K562 (cell line): ENCODE measurements around the gene SYCP3. TPM values are rescaled to one million over a fixed set of nuclear protein-coding genes. Genes with fewer than 3 reads are reported as not detected.
A peak's percentile ranks its signal among the peaks of the same experiment; 100 is the strongest.

Experiments
- ATAC-seq: fragments of 200-7000 bp; cut with Tn5 transposase; 3 replicates; pipeline ENCODE4 v1.9.1; 2020; ENCODE audit warnings: moderate library complexity
- BruUV-seq: library from RNA; stranded (reverse); fragments of 400-500 nt; replicated peaks from 2 replicates; lab custom pipeline; 2021; lab: Mats Ljungman, UMichigan
- CTCF ChIA-PET: fragments of 300-600 bp; formaldehyde crosslinking; extraction: SDS; loops from one replicate; lab custom pipeline; 2021; ENCODE audit warnings: low intra/inter-chr PET ratio; lab: Yijun Ruan, JAX
- POLR2A ChIA-PET: fragments of 300-600, 350-650 bp; sonication (Branson Sonifier 250); formaldehyde crosslinking; extraction: SDS; loops from one replicate; lab custom pipeline; 2021; ENCODE audit warnings: antibody characterized with exemption, inconsistent platforms; lab: Yijun Ruan, JAX
- DNase-seq, 4 experiments: peaks; one replicate each; pipeline versions ENCODE4 v3.0.0 to v3.0.0-alpha.2; 2011 to 2018; ENCODE audit warnings: low spot score in 3 of 4, mixed read lengths in 3 of 4; ENCODE audit errors: extremely low read depth in 1 of 4
- FAIRE-seq: peaks from 2 replicates; lab custom pipeline; 2011; peaks lifted over from hg19 to GRCh38; lab: Jason Lieb, UNC
- H2AFZ ChIP-seq: 2 replicates; pipeline ENCODE4 v1.6.0; 2011; ENCODE audit warnings: low read depth, low read length, control low read depth, inconsistent platforms
- H3K27ac ChIP-seq: fragments of 200-600 bp; 3 replicates; pipeline ENCODE4 v1.8.0; 2011; ENCODE audit warnings: low read depth, mild to moderate bottlenecking, control low read depth, inconsistent platforms, low read length, moderate library complexity, mixed read lengths; ENCODE audit errors: extremely low read depth
- H3K27me3 ChIP-seq, 2 experiments: fragments of 300-600 bp in 1 of 2; 2 replicates in 1 of 2; 3 replicates in 1 of 2; pipeline versions ENCODE4 v1.6.0 to v1.8.0; 2011; ENCODE audit warnings: inconsistent platforms in 2 of 2, low read length in 2 of 2, mild to moderate bottlenecking in 1 of 2, mixed read lengths in 1 of 2, moderate library complexity in 1 of 2; ENCODE audit not compliant: control insufficient read depth in 2 of 2, insufficient read depth in 2 of 2
- H3K36me3 ChIP-seq: fragments of 300-600 bp; 3 replicates; pipeline ENCODE4 v1.8.0; 2011; ENCODE audit warnings: mild to moderate bottlenecking, low read length, inconsistent platforms; ENCODE audit not compliant: control insufficient read depth, insufficient read depth
- H3K4me1 ChIP-seq, 2 experiments: fragments of 200-600 bp in 1 of 2; replicated peaks in 1 of 2; 2 replicates in 1 of 2; 3 replicates in 1 of 2; pipeline versions ENCODE4 v1.5.1 to v1.8.0; 2011; ENCODE audit warnings: inconsistent platforms in 2 of 2, low read length in 2 of 2, mild to moderate bottlenecking in 1 of 2, mixed read lengths in 1 of 2, moderate library complexity in 1 of 2; ENCODE audit not compliant: control insufficient read depth in 2 of 2, insufficient read depth in 2 of 2
- H3K4me2 ChIP-seq: 2 replicates; pipeline ENCODE4 v1.6.1; 2011; ENCODE audit warnings: low read length, control low read depth, inconsistent platforms, mixed read lengths; ENCODE audit not compliant: insufficient read depth
- H3K4me3 ChIP-seq: fragments of 200-600 bp; sonication (generic), shearing (Covaris generic); 2 replicates; pipeline ENCODE4 v1.5.1; 2016; ENCODE audit warnings: control low read depth, inconsistent platforms
- H3K79me2 ChIP-seq: fragments of 200-600 bp; 3 replicates; pipeline ENCODE4 v1.8.0; 2011; ENCODE audit warnings: low read length, inconsistent platforms; ENCODE audit not compliant: control insufficient read depth, insufficient read depth
- H3K9ac ChIP-seq, 2 experiments: 2 replicates each; pipeline versions ENCODE4 v1.6.0 to v1.6.1; 2011; ENCODE audit warnings: low read depth in 2 of 2, low read length in 2 of 2, control low read depth in 1 of 2, inconsistent platforms in 1 of 2, mild to moderate bottlenecking in 1 of 2, mixed read lengths in 1 of 2; ENCODE audit not compliant: insufficient read depth in 1 of 2
- H3K9me1 ChIP-seq: one replicate; pipeline ENCODE4 v1.6.0; 2011; ENCODE audit warnings: inconsistent platforms, mild to moderate bottlenecking, low read length, moderate library complexity; ENCODE audit not compliant: control insufficient read depth, insufficient read depth
- H3K9me3 ChIP-seq: replicated peaks from 2 replicates; pipeline ENCODE4 v1.5.1; 2011; ENCODE audit warnings: low read depth, low read length, inconsistent platforms; ENCODE audit not compliant: control insufficient read depth, insufficient read depth
- H4K20me1 ChIP-seq: replicated peaks from 2 replicates; pipeline ENCODE4 v1.6.1; 2011; ENCODE audit warnings: low read length, inconsistent platforms, mixed read lengths; ENCODE audit not compliant: control insufficient read depth, insufficient read depth
- ARID1B ChIP-seq: fragments of 450-650 bp; IDR thresholded peaks from 2 replicates; pipeline ENCODE4 v1.6.1; 2016; ENCODE audit warnings: antibody characterized with exemption, mild to moderate bottlenecking, inconsistent platforms
- ARID2 ChIP-seq: fragments of 450-650 bp; IDR thresholded peaks from 2 replicates; pipeline ENCODE4 v1.6.1; 2017; ENCODE audit warnings: antibody characterized with exemption, mild to moderate bottlenecking
- DLX4 ChIP-seq: fragments of 250-450 bp; sonication (Bioruptor Pico); IDR thresholded peaks from 2 replicates; pipeline ENCODE4 v1.6.1; 2021; ENCODE audit warnings: mild to moderate bottlenecking
- FOXA3 ChIP-seq, 2 experiments: fragments of 450-650 bp in 1 of 2; sonication (generic) in 1 of 2; formaldehyde crosslinking; IDR thresholded peaks in 1 of 2; conservative IDR thresholded peaks in 1 of 2; 2 replicates each; pipeline versions ENCODE4 v1.4.0 to v1.8.0; 2020 to 2022; ENCODE audit warnings: mild to moderate bottlenecking in 2 of 2, missing genetic modification reagents in 1 of 2
- GABPA ChIP-seq: fragments of 200-800 bp; sonication (Bioruptor generic); conservative IDR thresholded peaks from 2 replicates; pipeline ENCODE4 v1.6.1; 2016; ENCODE audit warnings: low read depth, missing genetic modification characterization, missing compliant biosample characterization
- IRF2 ChIP-seq: sonication (generic); formaldehyde crosslinking; IDR thresholded peaks from 2 replicates; pipeline ENCODE4 v1.8.1; 2022; ENCODE audit warnings: mild to moderate bottlenecking, missing genetic modification reagents
- KDM4B ChIP-seq, 2 experiments: fragments of 450-650 bp in 1 of 2; sonication (generic) in 1 of 2; IDR thresholded peaks; 2 replicates each; pipeline ENCODE4 v1.6.1; 2016 to 2017; ENCODE audit warnings: borderline replicate concordance in 2 of 2, antibody characterized with exemption in 1 of 2, low read depth in 1 of 2, mild to moderate bottlenecking in 1 of 2
- MAZ ChIP-seq, 2 experiments: fragments of 450-650 bp in 1 of 2; sonication (generic) in 1 of 2; formaldehyde crosslinking; IDR thresholded peaks in 1 of 2; conservative IDR thresholded peaks in 1 of 2; 2 replicates each; pipeline versions ENCODE4 v1.4.0 to v1.5.0; 2020; ENCODE audit warnings: mild to moderate bottlenecking in 1 of 2, missing genetic modification reagents in 1 of 2
- NELFE ChIP-seq: IDR thresholded peaks from 2 replicates; pipeline ENCODE4 v1.6.1; 2011; ENCODE audit warnings: mild to moderate bottlenecking; ENCODE audit not compliant: insufficient read depth, insufficient read length
- PML ChIP-seq: IDR thresholded peaks from 2 replicates; pipeline ENCODE4 v1.6.1; 2012; ENCODE audit warnings: low read length, inconsistent platforms
- POLR2A ChIP-seq: fragments of 450-650 bp; conservative IDR thresholded peaks from 2 replicates; pipeline ENCODE4 v1.6.1; 2016
- SMARCC2 ChIP-seq: fragments of 450-650 bp; IDR thresholded peaks from 2 replicates; pipeline ENCODE4 v1.6.1; 2017; ENCODE audit warnings: antibody characterized with exemption, moderate library complexity, mild to moderate bottlenecking, low read depth
- SP2 ChIP-seq: IDR thresholded peaks from 2 replicates; pipeline ENCODE4 v1.6.1; 2011; ENCODE audit warnings: mild to moderate bottlenecking, low read depth, low read length, moderate library complexity; ENCODE audit not compliant: poor library complexity, severe bottlenecking; ENCODE audit errors: extremely low read depth
- ZNF445 ChIP-seq: fragments of 250-450 bp; sonication (Bioruptor Pico); IDR thresholded peaks from 2 replicates; pipeline ENCODE4 v1.4.0; 2020; ENCODE audit warnings: low read depth, mild to moderate bottlenecking, moderate library complexity
- WGBS: fragments of 100-300 bp; shearing (Covaris generic); methylation state at CpG from one replicate; pipeline ENCODE4 v1.1.6; 2016; ENCODE audit warnings: low coverage, mixed read lengths; ENCODE audit not compliant: insufficient coverage; ENCODE audit errors: missing lambda C conversion rate; 5-methylcytosine and 5-hydroxymethylcytosine counted together
- in situ Hi-C: fragments of 300-500 bp; cut with MboI; formaldehyde crosslinking; loops from 4 replicates; pipeline ENCODE4 v1.15.0; 2018; ENCODE audit warnings: inconsistent platforms, mixed read lengths
- intact Hi-C: fragments of 100-400 bp; cut with micrococcal nuclease; formaldehyde crosslinking; loops from 2 replicates; pipeline ENCODE4 v1.14.2; 2022
- polyA plus RNA-seq, 8 experiments: library from polyadenylated mRNA; depleted of rRNA in 4 of 8; stranded (reverse) in 5 of 8; unstranded in 3 of 8; fragments of >200 nt; fragmentation: Nextera tagmentation in 2 of 8; fragmentation: Illumina TruSeq in 1 of 8; extraction: Ambion mirVana in 2 of 8; extraction: Trizol in 1 of 8; gene quantifications; 2 replicates each; pipeline versions ENCODE4 v1.2.1 to v1.2.3, GENCODE V29; 2011 to 2014; ENCODE audit warnings: inconsistent platforms in 1 of 8, missing spikeins in 1 of 8
- total RNA-seq, 7 experiments: library from RNA; depleted of rRNA in 6 of 7; stranded (reverse); fragments of >200 nt in 6 of 7; fragmentation: Illumina TruSeq in 2 of 7; extraction: Trizol in 2 of 7; gene quantifications; 2 replicates each; pipeline versions ENCODE4 v1.2.1 to v1.2.3, GENCODE V29; 2011 to 2021; ENCODE audit warnings: low replicate concordance in 1 of 7
- TF ChIP-seq, protein P1 (sequence below): fragments of 200-800 bp; sonication (Bioruptor generic); IDR thresholded peaks from 2 replicates; pipeline ENCODE4 v1.6.1; 2017; ENCODE audit warnings: missing genetic modification characterization, missing compliant biosample characterization

The SYCP3 gene
- total and polyA plus RNA-seq, 9 of the 15 experiments (the other 6 are each of a cell fraction or from before 2014, with no cell fraction given), result 0.11 to 0.25 (median 0.22) TPM; not detected in 4

GRCh38 chr12:101697197-101697929, 41.9 kb downstream of the SYCP3 start, which contains the start of gene CHPT1 (continued):
- 0 out of 2 replicates have a peak, but pooled peaks have one; percentile 12 for TF ChIP-seq PML
- peak; percentile 53 to 61; a peak in 1 of 4 replicates for TF ChIP-seq MAZ (CRISPR knock-in tag; conservative IDR thresholded peaks at IDR 0.05 in 1 of 2, IDR thresholded peaks at IDR 0.05 in 1 of 2)
- TF ChIP-seq, protein P1, sequence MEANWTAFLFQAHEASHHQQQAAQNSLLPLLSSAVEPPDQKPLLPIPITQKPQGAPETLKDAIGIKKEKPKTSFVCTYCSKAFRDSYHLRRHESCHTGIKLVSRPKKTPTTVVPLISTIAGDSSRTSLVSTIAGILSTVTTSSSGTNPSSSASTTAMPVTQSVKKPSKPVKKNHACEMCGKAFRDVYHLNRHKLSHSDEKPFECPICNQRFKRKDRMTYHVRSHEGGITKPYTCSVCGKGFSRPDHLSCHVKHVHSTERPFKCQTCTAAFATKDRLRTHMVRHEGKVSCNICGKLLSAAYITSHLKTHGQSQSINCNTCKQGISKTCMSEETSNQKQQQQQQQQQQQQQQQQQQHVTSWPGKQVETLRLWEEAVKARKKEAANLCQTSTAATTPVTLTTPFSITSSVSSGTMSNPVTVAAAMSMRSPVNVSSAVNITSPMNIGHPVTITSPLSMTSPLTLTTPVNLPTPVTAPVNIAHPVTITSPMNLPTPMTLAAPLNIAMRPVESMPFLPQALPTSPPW (CRISPR knock-in tag), result peak; percentile 78
- TF ChIP-seq, all 486 proteins: peak for 76

- Histone ChIP-seq H3K79me2 (peaks cover 43% of the 10 kb centered on the region), H3K27ac (peak overlapping the region; percentile 96), H3K27me3 (no peaks in the 10 kb centered on the region), H3K9ac (peak overlapping the region; percentile 81 to 92), H2AFZ (peak overlapping the region; percentile 94), H3K36me3 (peaks cover 8% of the 10 kb centered on the region; the same call in 1 of the 3 replicates), H3K9me3 (peaks cover 7% of the 10 kb centered on the region), H3K9me1 (no peaks in the 10 kb centered on the region), H3K4me3 (peak overlapping the region; percentile 87), H3K4me1 (peaks cover 11 to 24% of the 10 kb centered on the region in 2 experiments), H3K4me2 (peak overlapping the region; percentile 90), H4K20me1 (no peaks in the 10 kb centered on the region; the same call in 1 of the 2 replicates)
- CTCF ChIA-PET, result no interaction called here
- intact Hi-C loops, result loop anchor here (2.0 to 5.0 kb wide), 2 partner anchors 26 to 1424 kb away; no protein-coding TSS in a partner anchor
- FAIRE-seq (peak; percentile 99), ATAC-seq (peak; percentile 69), DNase-seq (peak; percentile 75 to 94 (median 82))
- TSS peak; percentile 69 for BruUV-seq
- 9% methylated on average over 18 of the region's 18 CpGs for WGBS
- in situ Hi-C loops, result no loop called here
- POLR2A ChIA-PET, result interaction anchor here (1.4 to 2.1 kb wide), 2 partner anchors 12 to 15 kb away, joined by 3 to 6 read pairs; no protein-coding TSS in a partner anchor
- TF ChIP-seq SP2, result no peak
- 0 out of 4 replicates have a peak, but pooled peaks of 1 of the 2 experiments have one; percentile 51 for TF ChIP-seq FOXA3 (CRISPR knock-in tag; conservative IDR thresholded peaks at IDR 0.05 in 1 of 2, IDR thresholded peaks at IDR 0.05 in 1 of 2)
- TF ChIP-seq DLX4, result no peak
- TF ChIP-seq ARID1B, result peak; percentile 95
- TF ChIP-seq ARID2, result no peak
- TF ChIP-seq IRF2, result no peak
- TF ChIP-seq ZNF445 (CRISPR knock-in tag), result no peak
- TF ChIP-seq SMARCC2, result peak; percentile 70; the same call in 1 of the 2 replicates
- TF ChIP-seq KDM4B (IDR thresholded peaks at IDR 0.05; ENCODE audit: borderline replicate concordance in 2 of 2, low read depth in 1 of 2), result 0 out of 4 replicates have a peak, but pooled peaks of 1 of the 2 experiments have one; percentile 40
- TF ChIP-seq NELFE, result no peak
- 0 out of 2 replicates have a peak, but pooled peaks have one; percentile 9 for TF ChIP-seq POLR2A
- TF ChIP-seq GABPA, result peak; percentile 16; the same call in 1 of the 2 replicates
These were observed 42.7 kb downstream of the SYCP3 start for GRCh38 chr12:101696251-101697196.
